Measurements from ENCODE around the gene PNPLA6. TPM values are rescaled to one million over a fixed set of nuclear protein-coding genes. Genes with fewer than 3 reads are reported as not detected.

PNPLA6 gene
- total RNA-seq, 1 experiment from 2014 or later: 121 TPM

- CTCF ChIA-PET: no interaction called here
- TF ChIP-seq EZH2 (IDR thresholded peaks at IDR 0.05; ENCODE audit: low read depth) (no peak), CTCF (conservative IDR thresholded peaks at IDR 0.05) (no peak)
- H3K9me3 ChIP-seq (ENCODE audit: insufficient read depth, low read depth): no peaks in the 10 kb centered on the region
- no peak overlapping the region for H3K4me3 ChIP-seq
- no TSS peak for BruUV-seq (replicated peaks)
- peaks cover 10% of the 10 kb centered on the region; the same call in 1 of the 2 replicates for H3K36me3 ChIP-seq (ENCODE audit: low read depth)
- no peaks in the 10 kb centered on the region for H3K79me2 ChIP-seq (ENCODE audit: low read depth)
- intact Hi-C loops (cut with micrococcal nuclease; ENCODE audit: unreplicated experiment): no loop called here
- H2AFZ ChIP-seq: no peak overlapping the region
- POLR2A ChIA-PET (ENCODE audit: unreplicated experiment): no interaction called here
- H3K9me2 ChIP-seq (ENCODE audit: insufficient read depth): no peaks in the 10 kb centered on the region
- H3K4me2 ChIP-seq: no peak overlapping the region
- no peak for DNase-seq
- no peak overlapping the region for H3K27ac ChIP-seq
- H4K20me1 ChIP-seq (ENCODE audit: insufficient read depth): no peaks in the 10 kb centered on the region
- no peaks in the 10 kb centered on the region for H3K27me3 ChIP-seq (ENCODE audit: insufficient read depth, low read depth)
- no peaks in the 10 kb centered on the region for H3K4me1 ChIP-seq (replicated peaks; ENCODE audit: insufficient read depth)
- H3F3A ChIP-seq (ENCODE audit: insufficient read depth, low read depth): peaks cover 8% of the 10 kb centered on the region; the same call in 1 of the 2 replicates
Observed at GRCh38 chr19:7541828-7542443, 6.4 kb downstream of the PNPLA6 start.

- POLR2A ChIA-PET (ENCODE audit: unreplicated experiment): no interaction called here
- DNase-seq: no peak
- no peak overlapping the region for H3K4me2 ChIP-seq
- intact Hi-C loops (cut with micrococcal nuclease; ENCODE audit: unreplicated experiment): no loop called here
- H3K36me3 ChIP-seq (ENCODE audit: low read depth): peaks cover 10% of the 10 kb centered on the region; the same call in 1 of the 2 replicates
- no peaks in the 10 kb centered on the region for H3K4me1 ChIP-seq (replicated peaks; ENCODE audit: insufficient read depth)
- H3F3A ChIP-seq (ENCODE audit: insufficient read depth, low read depth): peaks cover 13% of the 10 kb centered on the region; the same call in 1 of the 2 replicates
- H4K20me1 ChIP-seq (ENCODE audit: insufficient read depth): no peaks in the 10 kb centered on the region
- CTCF ChIA-PET: no interaction called here
- H3K79me2 ChIP-seq (ENCODE audit: low read depth): no peaks in the 10 kb centered on the region
- no peaks in the 10 kb centered on the region for H3K27me3 ChIP-seq (ENCODE audit: insufficient read depth, low read depth)
- TF ChIP-seq EZH2 (IDR thresholded peaks at IDR 0.05; ENCODE audit: low read depth) (no peak), CTCF (conservative IDR thresholded peaks at IDR 0.05) (no peak)
- no peaks in the 10 kb centered on the region for H3K9me2 ChIP-seq (ENCODE audit: insufficient read depth)
- no peak overlapping the region for H2AFZ ChIP-seq
- no peak overlapping the region for H3K27ac ChIP-seq
- no peak overlapping the region for H3K4me3 ChIP-seq
- H3K9me3 ChIP-seq (ENCODE audit: insufficient read depth, low read depth): no peaks in the 10 kb centered on the region
- no TSS peak for BruUV-seq (replicated peaks)
Observed at GRCh38 chr19:7542556-7543348, 7.2 kb downstream of the PNPLA6 start.

GRCh38 chr19:7544626-7545025 lies 9.1 kb downstream of the PNPLA6 start:
- TF ChIP-seq CTCF (conservative IDR thresholded peaks at IDR 0.05): no peak
- TF ChIP-seq EZH2 (IDR thresholded peaks at IDR 0.05; ENCODE audit: low read depth): no peak
- Histone ChIP-seq H3K4me3 (no peak overlapping the region), H2AFZ (no peak overlapping the region), H3K9me3 (ENCODE audit: insufficient read depth, low read depth) (no peaks in the 10 kb centered on the region), H3K27ac (no peak overlapping the region), H3K36me3 (ENCODE audit: low read depth) (0 out of 2 replicates have a peak, but pooled peaks cover 10% of the 10 kb centered on the region), H3K79me2 (ENCODE audit: low read depth) (no peaks in the 10 kb centered on the region), H3F3A (ENCODE audit: insufficient read depth, low read depth) (peaks cover 11% of the 10 kb centered on the region; the same call in 1 of the 2 replicates), H3K4me2 (no peak overlapping the region), H4K20me1 (ENCODE audit: insufficient read depth) (no peaks in the 10 kb centered on the region), H3K4me1 (replicated peaks; ENCODE audit: insufficient read depth) (no peaks in the 10 kb centered on the region), H3K9me2 (ENCODE audit: insufficient read depth) (no peaks in the 10 kb centered on the region), H3K27me3 (ENCODE audit: insufficient read depth, low read depth) (no peaks in the 10 kb centered on the region)
- POLR2A ChIA-PET (ENCODE audit: unreplicated experiment): no interaction called here
- no peak for DNase-seq
- intact Hi-C loops (cut with micrococcal nuclease; ENCODE audit: unreplicated experiment): no loop called here
- no TSS peak for BruUV-seq (replicated peaks)
- CTCF ChIA-PET: no interaction called here

All from PC-9 (cell line).